ENCODE data around the gene NOTO.

- no peak for TF ChIP-seq HOXB5 (CRISPR knock-in tag; IDR thresholded peaks at IDR 0.05)
- no peak for TF ChIP-seq POLR2A (IDR thresholded peaks at IDR 0.05; ENCODE audit: low read length)
- TF ChIP-seq RFX5 (IDR thresholded peaks at IDR 0.05): no peak
- TF ChIP-seq, protein P1, sequence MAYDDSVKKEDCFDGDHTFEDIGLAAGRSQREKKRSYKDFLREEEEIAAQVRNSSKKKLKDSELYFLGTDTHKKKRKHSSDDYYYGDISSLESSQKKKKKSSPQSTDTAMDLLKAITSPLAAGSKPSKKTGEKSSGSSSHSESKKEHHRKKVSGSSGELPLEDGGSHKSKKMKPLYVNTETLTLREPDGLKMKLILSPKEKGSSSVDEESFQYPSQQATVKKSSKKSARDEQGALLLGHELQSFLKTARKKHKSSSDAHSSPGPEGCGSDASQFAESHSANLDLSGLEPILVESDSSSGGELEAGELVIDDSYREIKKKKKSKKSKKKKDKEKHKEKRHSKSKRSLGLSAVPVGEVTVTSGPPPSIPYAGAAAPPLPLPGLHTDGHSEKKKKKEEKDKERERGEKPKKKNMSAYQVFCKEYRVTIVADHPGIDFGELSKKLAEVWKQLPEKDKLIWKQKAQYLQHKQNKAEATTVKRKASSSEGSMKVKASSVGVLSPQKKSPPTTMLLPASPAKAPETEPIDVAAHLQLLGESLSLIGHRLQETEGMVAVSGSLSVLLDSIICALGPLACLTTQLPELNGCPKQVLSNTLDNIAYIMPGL (CRISPR knock-in tag; IDR thresholded peaks at IDR 0.05; ENCODE audit: borderline replicate concordance): no peak
- no peak for TF ChIP-seq CTCF (IDR thresholded peaks at IDR 0.05)
Measured at GRCh38 chr2:73256618-73256922, 54.2 kb downstream of the NOTO start.

All from A549 (cell line).